HG02610 (cell line): Measurements from ENCODE around the gene CARS2.
"Not testable (repeated sequence)": the region's sequence is repeated elsewhere in the genome, so short reads cannot be mapped to it uniquely, and the experiment has no call there.

Source experiments
- ATAC-seq: cut with Tn5 transposase; IDR thresholded peaks from one replicate; pipeline ENCODE4 v1.9.1; 2021; ENCODE audit warnings: mild to moderate bottlenecking, moderate library complexity; ENCODE audit not compliant: unreplicated experiment

The CARS2 gene

GRCh38 chr13:110712081-110712848, 6.3 kb upstream of the CARS2 start:
- ATAC-seq = peak; percentile 32

- ATAC-seq = no peak
These were observed 855 bp upstream of the CARS2 start for GRCh38 chr13:110706570-110707372.

- no peak for ATAC-seq
These were observed 525 bp downstream of the CARS2 start for GRCh38 chr13:110705356-110705825.

DNA sequence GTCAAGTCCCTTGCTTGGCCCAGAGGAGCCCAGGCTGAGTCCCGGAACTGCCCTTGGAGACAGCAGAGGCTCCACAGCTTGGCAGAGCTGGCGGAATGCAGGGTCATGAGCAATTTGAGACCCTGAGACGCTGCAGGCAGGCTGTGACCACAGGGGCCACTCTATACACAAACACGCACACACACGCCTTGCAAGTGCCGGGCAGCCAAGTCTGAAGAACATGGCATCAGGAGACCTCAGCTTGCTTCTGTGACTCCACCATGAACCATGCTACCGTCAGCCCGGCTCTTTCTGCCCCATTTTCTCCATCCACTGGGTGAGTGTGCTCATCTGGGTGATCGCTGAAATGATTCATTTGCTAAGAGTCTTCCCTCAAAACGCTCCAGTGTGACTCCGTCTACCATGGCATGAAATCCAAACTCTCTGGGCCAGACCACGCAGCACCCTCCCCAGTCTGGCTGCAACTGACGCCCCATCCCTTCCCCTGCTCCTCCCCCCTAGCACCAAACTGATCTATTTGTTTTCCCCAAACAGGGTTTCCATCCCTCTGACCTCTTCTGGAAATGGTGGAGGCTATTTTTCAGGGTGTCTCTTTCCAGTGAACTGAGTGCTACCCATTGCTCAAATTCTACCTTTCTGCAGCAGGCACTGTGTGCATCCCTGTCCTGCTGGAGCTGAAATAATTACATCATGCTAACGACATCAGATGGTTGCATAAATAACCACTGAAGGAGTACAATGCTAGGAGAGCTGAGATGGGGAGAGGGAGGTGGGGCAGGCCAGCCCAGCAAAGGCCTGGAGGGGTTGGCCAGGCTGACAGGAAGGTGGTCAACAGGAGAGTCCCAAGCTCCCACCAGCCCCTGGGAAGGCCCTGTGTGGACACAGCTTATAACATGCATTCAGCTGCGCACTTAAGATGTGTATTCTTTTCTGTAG, 3.1 kb downstream of the CARS2 start:
- no peak for ATAC-seq

GRCh38 chr13:110702089-110702488, 3.8 kb downstream of the CARS2 start:
- ATAC-seq = no peak

- not testable (repeated sequence) for ATAC-seq
These were observed 4.9 kb downstream of the CARS2 start for GRCh38 chr13:110701061-110701460.

DNA sequence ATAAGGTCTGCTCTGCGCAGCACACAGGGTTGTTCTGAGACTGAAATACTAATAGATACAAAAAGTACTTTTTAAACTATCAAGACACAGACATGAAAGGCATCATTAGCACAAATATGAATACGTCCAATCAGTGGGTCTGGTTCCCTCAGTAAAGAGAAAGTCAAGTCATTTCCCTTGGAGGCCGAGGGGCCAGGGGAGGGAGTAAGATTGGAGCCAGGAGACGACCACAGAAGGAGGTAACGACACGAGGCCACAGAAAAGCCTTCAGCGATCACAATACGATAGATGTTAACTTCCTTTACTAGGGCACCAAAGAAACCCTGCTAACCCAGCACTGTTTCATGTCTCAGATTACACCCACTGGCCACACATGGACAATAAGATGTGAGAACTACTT, 5.3 kb downstream of the CARS2 start:
- no peak for ATAC-seq

DNA sequence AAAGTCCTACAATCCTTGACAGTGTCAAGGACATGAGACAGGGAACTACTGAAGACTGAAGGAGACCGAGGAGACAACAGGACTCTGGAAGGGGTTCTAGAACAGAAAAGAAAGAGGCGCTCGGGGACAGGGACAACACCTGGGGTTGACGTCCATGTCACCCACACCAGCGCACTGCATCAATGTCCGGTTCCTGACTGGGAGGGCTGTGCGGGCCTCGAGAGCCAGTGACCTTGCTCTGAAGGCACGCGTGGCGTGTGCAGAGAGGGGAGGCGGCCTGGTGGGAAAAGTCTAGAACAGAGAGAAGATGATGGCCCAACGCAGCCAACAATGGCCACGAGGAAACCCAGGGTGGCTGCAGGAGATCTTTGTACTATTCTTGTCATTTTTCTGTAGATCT, 5.7 kb downstream of the CARS2 start:
- ATAC-seq = no peak

- no peak for ATAC-seq
These were observed 6.5 kb downstream of the CARS2 start for GRCh38 chr13:110699148-110700145.

GRCh38 chr13:110698689-110699088, 7.2 kb downstream of the CARS2 start:
- no peak for ATAC-seq

DNA sequence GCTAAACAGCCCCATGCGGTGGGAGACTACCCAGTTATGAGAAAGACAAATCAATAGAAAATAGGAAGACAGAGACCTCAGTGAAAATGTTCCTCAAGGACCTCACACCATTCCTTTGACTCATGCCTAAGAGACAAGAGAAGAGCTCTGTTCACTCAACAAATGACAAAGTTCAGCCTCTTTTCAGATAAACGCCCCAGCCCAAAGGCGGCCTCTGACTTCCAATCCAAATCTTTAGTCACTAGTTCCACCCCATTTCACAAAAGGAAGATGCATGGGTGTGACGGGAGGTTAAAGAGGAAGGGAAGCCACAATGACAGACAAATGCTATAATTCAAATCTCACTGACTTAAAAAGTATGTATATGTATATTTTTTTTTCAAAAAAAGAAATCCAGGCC, 8.1 kb downstream of the CARS2 start:
- no peak for ATAC-seq

DNA sequence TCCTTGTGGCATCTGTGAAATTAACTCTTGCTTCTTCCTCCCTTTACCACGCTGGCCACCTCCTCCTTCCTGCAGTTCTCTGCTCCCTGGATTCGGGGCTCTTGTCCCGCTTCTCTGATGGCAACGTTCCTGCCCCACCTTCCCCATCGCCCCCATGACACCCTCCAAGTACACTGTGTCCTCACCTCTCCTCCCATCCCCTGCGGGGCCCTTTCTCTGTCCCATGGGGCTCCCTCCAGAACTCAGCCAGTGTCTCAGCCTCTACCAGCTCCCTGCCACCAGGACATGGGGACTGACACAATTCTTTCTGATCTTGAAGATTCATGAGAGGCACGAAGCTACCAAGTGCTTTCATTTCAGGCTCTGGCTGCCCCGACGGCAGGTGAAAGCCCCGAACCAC, 9.1 kb downstream of the CARS2 start:
- no peak for ATAC-seq

GRCh38 chr13:110695774-110696173, 10.1 kb downstream of the CARS2 start:
- ATAC-seq = not testable (repeated sequence)

DNA sequence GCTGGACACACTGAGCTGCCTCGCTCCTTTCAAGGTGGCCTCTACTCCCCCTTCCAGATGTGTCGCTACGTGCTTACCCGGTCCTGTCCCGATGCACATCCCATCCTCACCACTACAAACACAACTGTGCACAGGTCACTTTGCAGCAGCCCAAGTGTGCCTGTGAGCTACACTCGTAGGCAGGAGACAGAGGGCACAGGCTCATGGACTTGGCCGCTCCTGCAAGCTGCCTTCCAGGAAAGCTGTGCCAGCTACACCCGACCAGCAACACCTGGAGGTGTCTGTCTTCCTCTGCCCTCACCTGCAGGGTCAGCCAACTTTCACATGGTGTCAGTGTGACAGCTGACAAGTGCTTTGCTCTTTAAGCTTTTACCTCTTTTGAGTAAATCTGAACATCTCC, 15.4 kb downstream of the CARS2 start:
- ATAC-seq = no peak

DNA sequence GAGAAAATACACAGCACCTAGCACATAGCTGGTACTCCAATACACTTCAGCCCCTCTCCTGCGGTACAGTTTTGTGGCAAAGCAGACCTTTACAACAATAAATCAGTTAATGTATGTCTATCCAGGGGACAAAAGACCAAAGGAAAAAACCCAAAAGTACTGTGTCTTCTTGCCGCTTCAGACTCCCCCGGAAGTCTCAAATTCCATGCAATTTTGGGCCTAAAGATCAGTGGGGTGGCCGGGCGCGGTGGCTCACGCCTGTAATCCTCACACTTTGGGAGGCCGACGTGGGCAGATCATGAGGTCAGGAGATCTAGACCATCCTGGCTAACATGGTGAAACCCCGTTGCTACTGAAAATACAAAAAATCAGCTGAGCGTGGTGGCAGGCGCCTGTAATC, 16.2 kb downstream of the CARS2 start:
- no peak for ATAC-seq

DNA sequence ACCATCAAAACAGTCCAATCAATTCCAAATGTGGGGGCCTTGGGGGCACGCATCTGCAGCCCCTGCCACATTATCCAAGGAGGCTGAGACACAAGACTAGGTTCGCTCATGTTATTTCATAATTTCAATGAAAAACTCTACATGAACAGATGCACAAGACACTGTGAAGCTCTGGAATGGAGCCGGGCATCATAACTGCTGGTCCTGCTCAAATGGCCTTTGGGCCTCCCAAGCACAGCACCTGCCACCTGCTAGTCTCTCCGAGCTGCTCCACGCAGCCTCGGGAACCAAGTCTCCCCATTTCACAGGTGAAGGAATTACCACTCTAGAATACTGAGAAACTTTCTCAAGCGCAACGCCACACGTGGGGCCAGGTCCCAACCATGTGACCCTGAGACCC, 16.9 kb downstream of the CARS2 start:
- ATAC-seq = no peak

DNA sequence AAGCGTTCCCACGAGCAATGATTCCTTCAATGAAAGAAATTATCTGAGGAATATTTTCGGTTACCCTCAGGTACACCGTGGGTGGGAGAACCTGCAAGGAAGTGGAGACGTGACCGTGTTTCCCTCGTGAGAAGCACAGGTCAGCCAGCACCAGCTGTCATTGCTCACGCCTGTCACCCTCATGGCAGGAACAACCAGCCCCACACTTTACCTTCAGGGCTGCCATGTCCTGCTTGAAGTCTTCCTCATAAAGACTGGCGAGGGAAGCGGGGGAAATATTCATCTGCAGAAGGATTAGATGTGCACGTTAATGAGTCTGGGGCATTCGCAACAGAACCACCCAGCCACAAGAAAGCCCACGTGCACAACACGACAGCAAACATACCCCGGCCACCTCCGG, 18.2 kb downstream of the CARS2 start:
- ATAC-seq = no peak

- ATAC-seq = no peak
These were observed 20.5 kb downstream of the CARS2 start for GRCh38 chr13:110685305-110686020.

DNA sequence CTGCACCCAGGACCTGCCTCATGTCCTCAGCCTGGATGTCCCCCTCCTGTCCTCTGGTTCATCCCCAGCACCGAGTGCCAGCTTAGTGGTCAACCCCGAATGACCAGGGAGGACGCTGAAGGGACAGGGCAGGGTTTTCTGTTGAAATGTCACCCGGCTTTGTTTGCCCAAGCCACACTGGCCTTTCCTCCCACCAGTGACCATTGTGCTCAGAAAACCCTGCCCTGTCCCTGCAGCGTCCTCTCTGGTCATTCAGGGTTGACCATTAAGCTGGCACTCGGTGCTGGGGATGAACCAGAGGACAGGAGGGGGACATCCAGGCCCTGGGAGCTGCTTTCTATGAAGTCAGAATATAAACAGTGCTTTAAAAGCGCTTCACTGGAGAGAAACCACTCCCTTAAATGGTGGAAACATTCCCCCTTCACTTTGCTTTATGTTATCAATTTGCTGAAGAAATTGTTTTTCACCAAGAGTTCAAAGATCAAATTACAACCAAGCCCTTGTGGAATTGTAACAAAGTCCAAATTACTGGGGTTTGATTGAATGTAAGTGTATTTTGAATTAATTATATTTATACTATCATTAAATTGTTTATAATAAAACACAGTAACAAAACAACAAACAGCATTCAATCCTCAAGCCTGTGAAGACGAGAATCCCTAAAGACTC, 21.4 kb downstream of the CARS2 start:
- no peak for ATAC-seq
